GM19452 (cell line): ENCODE measurements around the gene PAFAH1B2.
A peak's percentile ranks its signal among the peaks of the same experiment; 100 is the strongest.
"Not testable (repeated sequence)": the region's sequence is repeated elsewhere in the genome, so short reads cannot be mapped to it uniquely, and the experiment has no call there.

Source experiments
- ATAC-seq: cut with Tn5 transposase; IDR thresholded peaks from one replicate; pipeline ENCODE4 v1.9.1; 2021; ENCODE audit not compliant: unreplicated experiment

PAFAH1B2 gene

GRCh38 chr11:117127171-117127901 lies 16.8 kb upstream of the PAFAH1B2 start:
- no peak for ATAC-seq

GRCh38 chr11:117128289-117128688 lies 15.8 kb upstream of the PAFAH1B2 start:
- no peak for ATAC-seq

GRCh38 chr11:117130396-117130795 lies 13.7 kb upstream of the PAFAH1B2 start:
- ATAC-seq, result not testable (repeated sequence)

- no peak for ATAC-seq
These were observed 13.2 kb upstream of the PAFAH1B2 start for GRCh38 chr11:117130879-117131278.

GRCh38 chr11:117134431-117134830 lies 9.7 kb upstream of the PAFAH1B2 start:
- ATAC-seq, result no peak

GRCh38 chr11:117134979-117135378 lies 9.1 kb upstream of the PAFAH1B2 start:
- ATAC-seq, result not testable (repeated sequence)

- not testable (repeated sequence) for ATAC-seq
These were observed 6.6 kb upstream of the PAFAH1B2 start for GRCh38 chr11:117137223-117138086.

- no peak for ATAC-seq
These were observed 697 bp upstream of the PAFAH1B2 start for GRCh38 chr11:117143390-117143789.

- ATAC-seq, result peak; percentile 46
These were observed 648 bp downstream of the PAFAH1B2 start for GRCh38 chr11:117144477-117145392.

- ATAC-seq, result no peak
These were observed 1.3 kb downstream of the PAFAH1B2 start for GRCh38 chr11:117145393-117145761.

GRCh38 chr11:117146521-117146920 lies 2.4 kb downstream of the PAFAH1B2 start:
- ATAC-seq, result no peak

- no peak for ATAC-seq
These were observed 8.0 kb downstream of the PAFAH1B2 start for GRCh38 chr11:117152066-117152465.

- no peak for ATAC-seq
These were observed 10.4 kb downstream of the PAFAH1B2 start for GRCh38 chr11:117154468-117154867.

- ATAC-seq, result no peak
These were observed 13.4 kb downstream of the PAFAH1B2 start for GRCh38 chr11:117157507-117157906.

- ATAC-seq, result no peak
These were observed 15.8 kb downstream of the PAFAH1B2 start for GRCh38 chr11:117159892-117160291.

GRCh38 chr11:117160826-117161225 lies 16.7 kb downstream of the PAFAH1B2 start:
- ATAC-seq, result no peak

GRCh38 chr11:117166491-117166890 lies 22.4 kb downstream of the PAFAH1B2 start:
- no peak for ATAC-seq

- ATAC-seq, result no peak
These were observed 25.6 kb downstream of the PAFAH1B2 start for GRCh38 chr11:117169736-117170135.

GRCh38 chr11:117170210-117170609 lies 26.1 kb downstream of the PAFAH1B2 start:
- ATAC-seq, result no peak

GRCh38 chr11:117171007-117171403 lies 26.9 kb downstream of the PAFAH1B2 start:
- ATAC-seq, result no peak

GRCh38 chr11:117171404-117172061 lies 27.4 kb downstream of the PAFAH1B2 start:
- no peak for ATAC-seq
